Type B pancreatic cell (in vitro differentiated cells): Measurements from ENCODE around the gene CTDSP2. TPM values are rescaled to one million over a fixed set of nuclear protein-coding genes. Genes with fewer than 3 reads are reported as not detected.
A peak's percentile ranks its signal among the peaks of the same experiment; 100 is the strongest.
"Not testable (repeated sequence)": the region's sequence is repeated elsewhere in the genome, so short reads cannot be mapped to it uniquely, and the experiment has no call there.

Experiments
- DNase-seq: peaks from one replicate; pipeline ENCODE4 v3.0.0; 2021; ENCODE audit warnings: mixed read lengths; ENCODE audit not compliant: unreplicated experiment; ENCODE audit errors: extremely low spot score
- H3K27ac Mint-ChIP-seq: 2 replicates; pipeline ENCODE4 v1.8.0; 2021; ENCODE audit warnings: mild to moderate bottlenecking, mixed read lengths
- H3K27me3 Mint-ChIP-seq: 2 replicates; pipeline ENCODE4 v1.8.0; 2021; ENCODE audit warnings: mixed read lengths
- H3K36me3 Mint-ChIP-seq: 2 replicates; pipeline ENCODE4 v1.8.0; 2021; ENCODE audit warnings: mixed read lengths
- H3K4me1 Mint-ChIP-seq: one replicate; pipeline ENCODE4 v1.8.0; 2021; ENCODE audit warnings: mixed read lengths; ENCODE audit not compliant: unreplicated experiment
- H3K4me3 Mint-ChIP-seq: 2 replicates; pipeline ENCODE4 v1.8.0; 2021; ENCODE audit warnings: mild to moderate bottlenecking, mixed read lengths
- H3K9me3 Mint-ChIP-seq: 2 replicates; pipeline ENCODE4 v1.8.0; 2021; ENCODE audit warnings: mixed read lengths
- CTCF ChIP-seq: fragments of 200-600 bp; sonication (generic); conservative IDR thresholded peaks from 2 replicates; pipeline ENCODE4 v1.5.0; 2021; ENCODE audit warnings: antibody characterized with exemption, mild to moderate bottlenecking
- total RNA-seq: library from RNA; stranded (reverse); gene quantifications from 2 replicates; pipeline ENCODE4 v1.2.1, GENCODE V29; 2021; ENCODE audit warnings: low replicate concordance

CTDSP2 gene
- total RNA-seq, 1 donor from 2014 or later: 183 TPM

GRCh38 chr12:57853864-57854556, 7.5 kb upstream of the CTDSP2 start:
- no peak overlapping the region for H3K4me3 Mint-ChIP-seq
- peaks cover 19% of the 10 kb centered on the region for H3K27me3 Mint-ChIP-seq
- peaks cover 24% of the 10 kb centered on the region for H3K4me1 Mint-ChIP-seq
- no peaks in the 10 kb centered on the region for H3K36me3 Mint-ChIP-seq
- no peaks in the 10 kb centered on the region for H3K9me3 Mint-ChIP-seq
- no peak for DNase-seq
- TF ChIP-seq CTCF: no peak
- no peak overlapping the region for H3K27ac Mint-ChIP-seq

DNA sequence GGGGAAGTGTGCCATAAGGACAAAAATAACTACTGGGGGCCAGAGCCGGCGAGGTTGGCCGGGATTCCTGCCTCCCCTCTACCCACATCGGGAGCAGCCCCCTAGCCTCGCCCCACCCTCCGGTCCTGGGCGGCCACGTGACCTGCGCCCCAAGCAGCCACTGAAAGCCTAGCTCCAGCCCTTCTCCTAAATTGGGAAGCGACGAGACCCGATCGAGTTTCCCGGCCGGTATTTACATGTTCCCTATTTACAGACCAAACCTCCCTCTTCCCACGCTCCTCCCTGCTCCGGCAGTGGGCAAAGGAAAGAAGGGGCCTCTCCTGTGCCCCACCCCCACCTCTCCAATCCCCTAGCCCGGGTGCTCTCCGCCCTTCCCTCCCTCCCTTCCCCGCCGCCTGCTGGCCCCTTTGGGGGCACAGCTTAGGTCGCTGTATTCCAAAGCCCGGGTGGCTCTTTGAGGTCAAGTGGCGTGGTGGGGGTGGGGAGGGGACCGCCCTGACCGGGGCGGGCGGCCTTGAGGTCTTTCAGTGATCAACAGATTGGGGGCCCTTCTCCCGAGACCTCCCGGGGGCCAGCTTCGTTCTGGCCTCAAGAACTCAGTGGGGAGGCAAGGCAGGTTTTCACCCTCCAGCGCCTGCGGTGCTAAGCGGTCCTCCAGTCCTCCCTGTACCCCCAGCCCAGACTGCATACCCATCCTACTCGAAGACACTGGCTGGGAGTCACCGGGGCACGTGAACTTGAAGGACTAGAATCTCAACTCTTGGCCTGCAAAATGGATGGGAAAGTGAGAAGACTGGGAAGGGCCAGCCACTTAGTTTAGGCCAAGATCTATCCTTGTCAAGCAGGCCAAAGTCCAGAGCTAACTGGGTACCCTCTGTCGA, 6.3 kb upstream of the CTDSP2 start:
- H3K4me1 Mint-ChIP-seq: peaks cover 24% of the 10 kb centered on the region
- peak; percentile 76 for DNase-seq
- H3K4me3 Mint-ChIP-seq: peak overlapping the region; percentile 73
- no peaks in the 10 kb centered on the region for H3K9me3 Mint-ChIP-seq
- H3K36me3 Mint-ChIP-seq: no peaks in the 10 kb centered on the region
- peak; percentile 65 for TF ChIP-seq CTCF
- H3K27ac Mint-ChIP-seq: no peak overlapping the region
- H3K27me3 Mint-ChIP-seq: peaks cover 22% of the 10 kb centered on the region

- Mint-ChIP-seq H3K4me1 (peaks cover 24% of the 10 kb centered on the region), H3K4me3 (peak overlapping the region; percentile 73), H3K9me3 (no peaks in the 10 kb centered on the region), H3K27ac (peak overlapping the region; percentile 28), H3K27me3 (peaks cover 22% of the 10 kb centered on the region), H3K36me3 (no peaks in the 10 kb centered on the region)
- no peak for TF ChIP-seq CTCF
- no peak for DNase-seq
Measured at GRCh38 chr12:57852200-57852599, 5.7 kb upstream of the CTDSP2 start.

- Mint-ChIP-seq H3K27me3 (peaks cover 22% of the 10 kb centered on the region), H3K36me3 (no peaks in the 10 kb centered on the region), H3K27ac (peak overlapping the region; percentile 28), H3K4me3 (peak overlapping the region; percentile 73), H3K9me3 (no peaks in the 10 kb centered on the region), H3K4me1 (peaks cover 28% of the 10 kb centered on the region)
- TF ChIP-seq CTCF: no peak
- no peak for DNase-seq
Measured at GRCh38 chr12:57851552-57851951, 5.0 kb upstream of the CTDSP2 start.

GRCh38 chr12:57850854-57851430, 4.4 kb upstream of the CTDSP2 start:
- Mint-ChIP-seq H3K27me3 (peaks cover 22% of the 10 kb centered on the region), H3K4me1 (peaks cover 28% of the 10 kb centered on the region), H3K4me3 (peak overlapping the region; percentile 73), H3K36me3 (no peaks in the 10 kb centered on the region), H3K9me3 (no peaks in the 10 kb centered on the region), H3K27ac (no peak overlapping the region)
- TF ChIP-seq CTCF: peak; percentile 29
- DNase-seq: no peak

DNA sequence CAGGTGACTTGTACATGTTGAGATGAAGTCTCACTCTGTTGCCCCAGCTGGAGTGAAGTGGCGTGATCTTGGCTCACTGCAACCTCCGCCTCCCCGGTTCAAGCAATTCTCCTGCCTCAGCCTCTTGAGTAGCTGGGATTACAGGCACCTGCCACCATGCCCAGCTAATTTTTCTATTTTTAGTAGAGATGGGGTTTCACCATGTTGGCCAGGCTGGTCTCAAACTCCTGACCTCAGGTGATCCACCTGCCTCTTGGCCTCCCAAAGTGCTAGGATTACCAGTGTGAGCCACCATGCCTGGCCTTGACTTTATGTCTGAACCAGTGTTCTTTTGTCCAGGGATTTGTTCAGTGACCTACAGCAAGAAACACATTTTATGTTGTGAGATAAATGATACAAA, 2.9 kb upstream of the CTDSP2 start:
- H3K9me3 Mint-ChIP-seq, DNase-seq, H3K4me3 Mint-ChIP-seq, H3K36me3 Mint-ChIP-seq: not testable (repeated sequence)
- Mint-ChIP-seq H3K27ac (peak overlapping the region; percentile 39), H3K4me1 (peaks cover 29% of the 10 kb centered on the region), H3K27me3 (peaks cover 18% of the 10 kb centered on the region)
